Measurements from ENCODE around the gene MEIKIN. TPM values are rescaled to one million over a fixed set of nuclear protein-coding genes. Genes with fewer than 3 reads are reported as not detected.

MEIKIN gene
- total and polyA plus RNA-seq, 4 donors: 0.42 to 0.51 TPM; not detected in 2

DNA sequence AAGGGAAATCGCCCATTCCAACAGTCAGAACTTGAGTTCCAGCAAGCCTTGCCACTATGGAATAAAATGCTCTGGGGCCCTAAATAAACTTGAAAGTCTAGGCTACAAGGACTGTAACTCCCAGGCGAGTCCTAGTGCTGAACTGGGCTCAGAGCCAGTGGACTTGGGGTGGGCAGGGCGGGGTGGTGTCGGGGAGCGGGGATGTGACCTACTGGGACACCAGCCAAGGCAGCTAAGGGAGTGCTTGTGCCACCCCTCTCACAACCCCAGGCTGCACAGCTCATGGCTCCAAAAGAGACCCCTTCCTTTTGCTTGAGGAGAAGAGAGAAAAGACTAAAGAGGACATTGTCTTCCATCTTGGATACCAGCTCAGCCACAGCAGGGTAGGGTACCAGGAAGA, 61.5 kb downstream of the MEIKIN start:
- H3K9ac ChIP-seq (ENCODE audit: low read depth in 1 of 2, low read length in 2 of 2): no peak overlapping the region
- DNase-seq (ENCODE audit: low spot score): no peak
- 78% methylated on average over 5 of the region's 5 CpGs for WGBS
- H3K4me1 ChIP-seq (ENCODE audit: control insufficient read depth in 4 of 4, insufficient read depth in 4 of 4, low read length in 3 of 4): no peaks in the 10 kb centered on the region
- no peaks in the 10 kb centered on the region for H3K27me3 ChIP-seq (ENCODE audit: control insufficient read depth in 4 of 4, insufficient read depth in 4 of 4, low read length in 3 of 4)
- TF ChIP-seq, protein P1, sequence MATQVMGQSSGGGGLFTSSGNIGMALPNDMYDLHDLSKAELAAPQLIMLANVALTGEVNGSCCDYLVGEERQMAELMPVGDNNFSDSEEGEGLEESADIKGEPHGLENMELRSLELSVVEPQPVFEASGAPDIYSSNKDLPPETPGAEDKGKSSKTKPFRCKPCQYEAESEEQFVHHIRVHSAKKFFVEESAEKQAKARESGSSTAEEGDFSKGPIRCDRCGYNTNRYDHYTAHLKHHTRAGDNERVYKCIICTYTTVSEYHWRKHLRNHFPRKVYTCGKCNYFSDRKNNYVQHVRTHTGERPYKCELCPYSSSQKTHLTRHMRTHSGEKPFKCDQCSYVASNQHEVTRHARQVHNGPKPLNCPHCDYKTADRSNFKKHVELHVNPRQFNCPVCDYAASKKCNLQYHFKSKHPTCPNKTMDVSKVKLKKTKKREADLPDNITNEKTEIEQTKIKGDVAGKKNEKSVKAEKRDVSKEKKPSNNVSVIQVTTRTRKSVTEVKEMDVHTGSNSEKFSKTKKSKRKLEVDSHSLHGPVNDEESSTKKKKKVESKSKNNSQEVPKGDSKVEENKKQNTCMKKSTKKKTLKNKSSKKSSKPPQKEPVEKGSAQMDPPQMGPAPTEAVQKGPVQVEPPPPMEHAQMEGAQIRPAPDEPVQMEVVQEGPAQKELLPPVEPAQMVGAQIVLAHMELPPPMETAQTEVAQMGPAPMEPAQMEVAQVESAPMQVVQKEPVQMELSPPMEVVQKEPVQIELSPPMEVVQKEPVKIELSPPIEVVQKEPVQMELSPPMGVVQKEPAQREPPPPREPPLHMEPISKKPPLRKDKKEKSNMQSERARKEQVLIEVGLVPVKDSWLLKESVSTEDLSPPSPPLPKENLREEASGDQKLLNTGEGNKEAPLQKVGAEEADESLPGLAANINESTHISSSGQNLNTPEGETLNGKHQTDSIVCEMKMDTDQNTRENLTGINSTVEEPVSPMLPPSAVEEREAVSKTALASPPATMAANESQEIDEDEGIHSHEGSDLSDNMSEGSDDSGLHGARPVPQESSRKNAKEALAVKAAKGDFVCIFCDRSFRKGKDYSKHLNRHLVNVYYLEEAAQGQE (IDR thresholded peaks at IDR 0.05): no peak
- no peak for TF ChIP-seq HNF4G (IDR thresholded peaks at IDR 0.05)
- no peak for TF ChIP-seq FOXA2 (IDR thresholded peaks at IDR 0.05)
- no peak for TF ChIP-seq FOXA1 (IDR thresholded peaks at IDR 0.05)
- no peak for TF ChIP-seq GABPA (IDR thresholded peaks at IDR 0.05 in 1 of 2, conservative IDR thresholded peaks at IDR 0.05 in 1 of 2)
- TF ChIP-seq SP1 (IDR thresholded peaks at IDR 0.05): no peak
- TF ChIP-seq RAD21 (IDR thresholded peaks at IDR 0.05): no peak
- H3K27ac ChIP-seq (ENCODE audit: low read depth in 1 of 2, low read length in 2 of 2): no peak overlapping the region
- H3K9me3 ChIP-seq (ENCODE audit: control insufficient read depth in 4 of 4, low read length in 3 of 4): peaks cover 0 to 3% (median 0%) of the 10 kb centered on the region in 4 donors
- H3K4me3 ChIP-seq (ENCODE audit: low read depth in 1 of 3, low read length in 3 of 3): no peak overlapping the region
- no peaks in the 10 kb centered on the region for H3K36me3 ChIP-seq (ENCODE audit: control insufficient read depth in 4 of 4, insufficient read depth in 3 of 4, low read depth in 1 of 4, low read length in 3 of 4)

DNA sequence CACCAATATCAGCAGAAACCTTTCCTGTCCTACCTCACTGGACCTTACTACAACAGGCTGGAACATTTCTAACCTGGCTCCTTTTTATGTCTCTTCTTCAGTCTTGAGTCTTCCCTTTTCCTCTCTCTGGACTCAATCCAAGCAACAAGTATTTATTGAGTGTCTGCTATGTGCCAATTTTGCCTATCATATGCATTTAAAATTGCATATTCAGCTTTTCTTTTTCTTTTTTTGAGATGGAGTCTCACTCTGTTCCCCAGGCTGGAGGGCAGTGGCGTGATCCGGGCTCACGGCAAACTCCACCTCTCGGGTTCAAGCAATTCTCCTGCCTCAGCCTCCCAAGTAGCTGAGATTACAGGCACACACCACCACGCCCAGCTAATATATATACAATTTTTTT, 65.8 kb downstream of the MEIKIN start:
- Histone ChIP-seq H3K4me3 (ENCODE audit: low read depth in 1 of 3, low read length in 3 of 3) (no peak overlapping the region), H3K36me3 (ENCODE audit: control insufficient read depth in 4 of 4, insufficient read depth in 3 of 4, low read depth in 1 of 4, low read length in 3 of 4) (no peaks in the 10 kb centered on the region), H3K4me1 (ENCODE audit: control insufficient read depth in 4 of 4, insufficient read depth in 4 of 4, low read length in 3 of 4) (no peaks in the 10 kb centered on the region), H3K27me3 (ENCODE audit: control insufficient read depth in 4 of 4, insufficient read depth in 4 of 4, low read length in 3 of 4) (no peaks in the 10 kb centered on the region), H3K9ac (ENCODE audit: low read depth in 1 of 2, low read length in 2 of 2) (no peak overlapping the region), H3K9me3 (ENCODE audit: control insufficient read depth in 4 of 4, low read length in 3 of 4) (peaks cover 0 to 3% (median 0%) of the 10 kb centered on the region in 4 donors), H3K27ac (ENCODE audit: low read depth in 1 of 2, low read length in 2 of 2) (no peak overlapping the region)
- DNase-seq (ENCODE audit: low spot score): no peak
- TF ChIP-seq HNF4G (IDR thresholded peaks at IDR 0.05) (no peak), EGR1 (IDR thresholded peaks at IDR 0.05; ENCODE audit: low read depth in 2 of 2) (no peak), GABPA (IDR thresholded peaks at IDR 0.05 in 1 of 2, conservative IDR thresholded peaks at IDR 0.05 in 1 of 2) (no peak), YY1 (IDR thresholded peaks at IDR 0.05) (no peak), HNF4A (conservative IDR thresholded peaks at IDR 0.05) (no peak), CTCF (IDR thresholded peaks at IDR 0.05; ENCODE audit: low read depth, low read length, missing input control) (no peak), RAD21 (IDR thresholded peaks at IDR 0.05) (no peak), TAF1 (conservative IDR thresholded peaks at IDR 0.05) (no peak), FOXA1 (IDR thresholded peaks at IDR 0.05) (no peak), FOXA2 (IDR thresholded peaks at IDR 0.05) (no peak)
- TF ChIP-seq, protein P1 (IDR thresholded peaks at IDR 0.05): no peak
- TF ChIP-seq, protein P2, sequence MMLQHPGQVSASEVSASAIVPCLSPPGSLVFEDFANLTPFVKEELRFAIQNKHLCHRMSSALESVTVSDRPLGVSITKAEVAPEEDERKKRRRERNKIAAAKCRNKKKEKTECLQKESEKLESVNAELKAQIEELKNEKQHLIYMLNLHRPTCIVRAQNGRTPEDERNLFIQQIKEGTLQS (IDR thresholded peaks at IDR 0.05): no peak
- 90% methylated on average over 5 of the region's 5 CpGs for WGBS
